Bone marrow (tissue), 2 donors: ENCODE measurements around the gene RIT1.

Experiments used
- DNase-seq, 2 donors: peaks; one replicate each; lab custom pipeline; 2025; lab: John Stamatoyannopoulos, UW

The RIT1 gene

DNA sequence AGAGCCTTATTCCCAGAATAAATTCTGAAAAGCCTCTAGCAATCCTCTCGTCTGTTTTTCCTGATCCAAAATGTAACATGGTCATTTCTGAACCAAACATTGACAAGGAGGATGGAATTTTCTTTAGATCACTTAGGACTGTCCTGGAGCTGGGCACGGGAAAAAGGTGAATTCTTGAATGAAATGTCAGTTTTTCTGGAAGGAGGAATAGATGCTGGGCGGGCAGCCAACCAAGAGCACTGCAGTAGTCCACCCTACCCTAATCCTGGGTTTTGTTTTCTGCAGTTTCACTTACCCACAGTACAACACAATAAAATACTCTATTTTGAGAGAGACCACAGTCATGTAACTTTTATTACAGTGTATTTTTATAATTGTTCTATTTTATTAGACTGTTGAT is 20.9 kb downstream of the RIT1 start:
- DNase-seq, result no peak

DNA sequence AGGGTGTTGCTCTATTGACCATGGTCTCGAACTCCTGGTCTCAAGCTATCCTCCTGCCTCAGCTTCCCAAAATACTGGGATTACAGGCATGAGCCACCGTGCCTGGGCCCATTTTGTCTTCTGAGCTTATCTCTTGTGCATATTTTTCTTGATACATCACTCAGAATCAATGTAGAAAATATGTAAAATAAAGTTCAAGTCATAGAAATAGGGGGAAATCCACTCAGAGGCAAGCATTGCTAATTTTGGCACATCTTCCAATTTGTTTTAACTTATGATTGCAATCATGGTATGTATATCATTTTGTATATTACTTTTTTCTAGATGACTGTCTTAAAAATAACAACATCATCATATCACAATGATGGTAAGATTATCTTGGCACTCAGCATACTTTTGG is 21.6 kb downstream of the RIT1 start:
- no peak for DNase-seq

DNA sequence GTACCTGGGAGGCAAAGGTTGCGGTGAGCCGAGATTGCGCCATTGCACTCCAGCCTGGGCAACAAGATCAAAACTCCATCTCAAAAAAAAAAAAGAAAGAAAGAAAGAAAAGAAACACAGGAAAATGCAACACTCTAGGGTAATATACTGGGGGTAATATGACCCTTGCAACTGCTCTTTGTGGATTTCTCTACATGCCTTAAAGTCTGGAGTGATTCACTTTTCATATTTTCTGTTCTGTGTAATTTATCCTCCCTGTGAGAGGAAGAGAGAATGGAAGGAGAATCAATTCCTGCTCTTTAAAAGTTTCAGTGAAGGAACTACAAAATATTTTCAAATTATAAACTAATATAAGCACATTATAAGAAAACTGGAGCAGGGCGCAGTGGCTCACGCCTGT is 22.7 kb downstream of the RIT1 start:
- no peak for DNase-seq

DNA sequence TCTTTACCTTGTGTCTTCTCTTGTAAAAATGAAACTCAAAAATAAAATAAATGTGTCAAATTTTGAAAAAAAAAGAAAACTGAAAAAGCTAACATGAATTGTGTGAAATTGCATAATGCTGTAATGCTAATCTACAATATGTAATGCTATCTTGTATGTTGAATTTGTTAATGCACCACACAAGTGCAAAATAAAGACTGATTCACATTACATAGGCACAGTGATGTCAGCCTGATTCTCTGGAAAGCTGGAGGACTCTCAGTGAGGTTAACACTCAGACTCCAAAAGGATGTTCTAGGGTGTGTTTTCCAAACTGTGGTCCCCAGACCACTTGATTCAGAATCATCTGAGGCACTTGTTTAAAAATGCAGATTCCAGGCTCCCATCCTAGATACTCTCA is 26.2 kb downstream of the RIT1 start:
- no peak for DNase-seq

DNA sequence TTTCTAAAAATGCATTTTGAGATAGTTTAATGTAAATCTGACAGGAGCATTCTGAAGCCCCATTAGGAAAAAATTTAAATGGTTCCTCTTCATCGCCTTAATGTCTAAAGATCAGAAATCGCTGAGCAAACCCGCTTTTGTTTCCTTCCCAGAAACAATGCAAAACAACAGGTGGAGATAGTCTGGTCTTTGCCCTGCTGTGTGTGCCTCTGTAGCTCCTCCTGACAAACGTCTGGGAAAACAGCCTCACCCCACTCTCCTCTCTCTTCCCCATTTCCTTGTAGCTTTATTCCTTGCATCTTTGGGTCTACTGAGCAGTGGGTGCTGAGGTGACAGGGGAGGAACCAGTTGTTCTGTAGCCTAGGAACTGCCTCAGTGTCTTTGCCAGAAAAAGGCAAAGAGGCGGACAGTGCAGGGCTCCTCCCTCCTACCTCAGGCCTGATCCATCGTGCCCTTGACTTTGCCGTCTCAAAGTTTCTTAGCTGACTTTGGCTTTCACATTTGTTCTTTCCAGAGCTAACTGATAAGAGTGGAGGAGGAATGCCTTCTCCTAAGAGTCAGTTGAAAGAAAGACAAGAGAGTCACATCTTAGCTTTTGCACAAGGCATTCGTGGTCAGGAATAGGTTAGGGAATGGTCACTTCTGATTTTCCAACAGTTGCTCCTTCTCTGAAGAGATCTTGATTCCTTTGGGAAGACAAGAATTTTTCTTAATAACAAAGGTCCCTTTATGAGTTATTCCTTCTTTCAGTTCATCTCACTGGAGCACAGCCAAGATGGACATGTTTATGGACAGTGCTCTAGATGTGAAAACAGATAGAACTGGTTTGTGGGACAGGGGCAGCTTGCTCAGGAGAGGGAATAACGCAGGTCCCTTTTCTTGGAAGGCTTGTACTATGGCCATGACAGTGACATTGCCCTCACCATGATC is 26.9 kb downstream of the RIT1 start:
- DNase-seq, result no peak

DNA sequence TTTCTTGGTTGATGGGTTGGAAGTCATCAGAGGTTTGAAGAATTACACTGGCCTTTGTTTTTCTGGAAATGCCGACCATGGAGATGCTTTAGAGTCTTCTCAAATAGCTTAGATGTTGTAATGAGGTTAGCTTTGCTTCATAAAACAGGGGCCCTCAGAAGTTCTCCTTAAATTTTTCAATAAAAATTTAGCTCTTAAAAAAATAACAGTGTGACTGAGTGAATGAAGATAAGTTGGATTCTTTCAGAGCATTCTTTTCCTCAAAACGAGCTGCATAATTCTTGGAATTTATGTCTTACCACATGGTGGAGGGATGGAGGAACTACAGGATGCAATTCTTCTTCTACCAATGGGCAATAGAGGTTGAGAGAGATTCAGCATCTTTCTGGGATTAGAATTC is 28.4 kb downstream of the RIT1 start:
- DNase-seq, result no peak

DNA sequence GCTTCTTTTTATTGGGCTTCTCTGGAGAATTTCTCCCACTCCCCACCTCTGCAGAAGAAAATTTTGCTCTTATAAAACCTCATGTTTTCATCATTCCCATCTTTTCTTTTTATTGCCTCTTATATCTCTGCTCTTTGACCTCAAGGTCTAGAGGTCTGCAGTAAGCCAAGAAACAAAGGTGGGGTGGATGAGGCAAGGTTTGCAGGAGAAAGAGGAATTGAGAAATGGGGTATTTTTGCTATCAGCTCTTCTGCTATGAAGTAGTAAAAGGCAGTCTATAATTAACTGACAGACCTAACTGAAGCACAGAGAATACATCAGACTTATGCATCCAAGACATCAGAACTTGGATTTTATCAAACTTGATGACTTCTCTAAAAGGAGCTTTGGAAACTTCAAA is 28.9 kb downstream of the RIT1 start:
- no peak for DNase-seq

DNA sequence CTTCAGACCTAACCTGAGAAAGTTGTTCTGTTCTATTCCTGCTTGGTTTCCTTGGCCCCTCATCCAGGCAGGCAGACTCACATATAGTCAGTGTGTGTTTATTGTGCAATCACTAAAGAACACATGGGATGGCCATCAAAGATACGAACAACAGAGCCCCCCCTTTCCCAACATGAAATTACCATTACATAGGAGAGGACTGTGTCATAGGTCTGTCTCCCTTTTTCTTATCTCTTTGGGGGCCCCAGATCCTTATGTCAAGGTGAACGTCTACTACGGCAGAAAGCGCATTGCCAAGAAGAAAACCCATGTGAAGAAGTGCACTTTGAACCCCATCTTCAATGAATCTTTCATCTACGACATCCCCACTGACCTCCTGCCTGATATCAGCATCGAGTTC is 30.2 kb downstream of the RIT1 start:
- DNase-seq, result no peak

DNA sequence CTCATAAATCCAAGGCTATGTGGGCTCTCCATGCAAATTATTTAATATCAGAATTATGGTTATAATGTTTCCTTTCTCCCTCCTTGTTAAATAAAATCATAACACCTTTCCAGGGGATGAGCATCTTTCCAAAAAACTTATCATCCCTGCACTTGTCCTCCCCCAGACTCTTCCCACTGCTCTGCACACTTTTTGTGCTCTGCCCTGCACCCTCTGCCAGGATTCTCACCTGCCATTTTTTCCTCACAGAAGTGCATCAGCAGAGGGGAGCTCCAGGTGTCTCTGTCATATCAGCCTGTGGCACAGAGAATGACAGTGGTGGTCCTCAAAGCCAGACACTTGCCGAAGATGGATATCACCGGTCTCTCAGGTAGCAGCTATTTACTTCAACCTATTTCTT is 30.9 kb downstream of the RIT1 start:
- no peak for DNase-seq

DNA sequence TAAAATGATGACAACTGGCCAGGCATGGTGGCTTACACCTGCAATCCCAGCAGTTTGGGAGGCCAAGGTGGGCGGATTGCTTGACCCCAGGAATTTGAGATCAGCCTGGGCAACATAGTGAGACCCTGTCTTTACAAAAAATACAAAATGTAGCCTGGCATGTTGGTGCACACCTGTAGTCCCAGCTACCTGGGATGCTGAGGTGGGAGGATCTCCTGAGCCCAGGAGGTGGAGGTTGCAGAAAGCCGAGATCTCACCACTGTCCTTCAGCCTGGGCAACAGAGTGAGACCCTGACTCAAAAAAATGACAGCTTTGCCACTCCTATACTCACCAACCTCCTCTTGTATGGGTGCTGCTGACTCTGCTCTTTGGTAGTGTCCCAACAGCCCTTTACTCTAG is 33.2 kb downstream of the RIT1 start:
- DNase-seq, result no peak

DNA sequence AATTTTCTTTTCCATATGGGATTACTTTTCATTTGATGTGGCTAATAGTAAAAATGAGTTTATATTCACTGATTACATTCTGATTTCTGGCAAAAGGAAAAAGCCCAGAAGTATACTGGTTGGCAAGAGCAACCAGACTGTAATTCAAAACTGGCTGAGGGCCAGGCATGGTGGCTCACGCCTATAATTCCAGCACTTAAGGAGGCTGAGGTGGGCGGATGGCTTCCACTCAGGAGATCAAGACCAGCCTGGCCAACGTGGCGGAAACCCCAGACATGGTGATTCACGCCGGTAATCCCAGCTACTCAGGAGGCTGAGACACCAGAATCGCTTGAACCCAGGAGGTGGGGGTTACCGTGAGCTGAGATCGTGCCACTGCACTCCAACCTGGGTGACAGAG is 37.3 kb downstream of the RIT1 start:
- DNase-seq, result no peak

DNA sequence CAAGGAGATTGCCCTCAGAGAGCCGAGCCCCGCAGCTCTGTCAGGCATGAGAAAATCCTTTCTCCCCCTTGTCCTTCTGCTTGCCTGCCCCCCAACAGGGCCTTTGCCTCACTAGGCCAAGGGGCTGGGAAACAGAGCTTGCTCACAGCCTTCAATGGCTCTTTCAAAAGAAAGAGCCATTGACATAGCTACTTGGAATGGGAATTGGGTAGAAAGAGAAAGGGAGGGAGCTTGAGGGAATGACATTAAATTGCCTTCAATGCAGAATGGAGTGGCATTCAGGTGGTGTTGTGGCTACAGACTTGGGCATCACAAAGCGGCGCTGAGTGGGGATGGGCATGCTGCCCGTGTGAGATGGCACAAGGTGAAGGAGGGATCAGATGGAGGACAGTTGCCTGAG is 38.6 kb downstream of the RIT1 start:
- DNase-seq, result no peak

DNA sequence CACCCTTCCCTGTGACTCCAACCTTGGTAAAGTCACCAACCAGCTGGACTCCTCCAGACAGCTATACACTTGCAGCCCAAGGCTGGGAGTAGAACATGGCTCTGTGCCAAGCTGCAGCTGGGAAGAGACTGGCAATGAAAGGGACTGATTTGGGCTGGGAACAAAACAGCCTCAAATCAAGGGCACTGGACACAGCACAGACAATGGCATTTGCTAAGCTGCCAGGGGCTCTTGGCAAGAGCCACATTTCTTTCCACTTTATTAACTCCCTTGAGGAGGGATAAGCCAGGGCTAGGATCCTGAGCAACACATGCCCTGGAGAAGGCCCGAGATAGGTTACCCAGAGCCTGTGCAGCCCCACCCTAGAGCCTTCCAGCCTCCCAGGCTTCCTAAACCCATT is 39.8 kb downstream of the RIT1 start:
- no peak for DNase-seq

DNA sequence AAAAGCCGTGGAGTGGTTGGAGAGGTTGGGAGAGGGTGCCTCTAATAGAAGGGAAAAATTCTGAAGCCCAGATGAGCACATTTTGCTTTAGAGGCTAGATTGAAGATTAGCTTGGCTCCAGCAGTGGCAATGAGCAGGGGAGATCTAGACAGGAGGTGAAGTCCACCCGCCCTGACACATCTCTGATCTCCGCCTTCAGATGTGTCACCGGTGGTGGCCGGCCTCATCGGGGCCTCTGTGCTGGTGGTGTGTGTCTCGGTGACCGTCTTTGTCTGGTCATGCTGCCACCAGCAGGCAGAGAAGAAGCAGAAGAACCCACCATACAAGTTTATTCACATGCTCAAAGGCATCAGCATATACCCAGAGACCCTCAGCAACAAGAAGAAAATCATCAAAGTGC is 43.4 kb downstream of the RIT1 start:
- no peak for DNase-seq

DNA sequence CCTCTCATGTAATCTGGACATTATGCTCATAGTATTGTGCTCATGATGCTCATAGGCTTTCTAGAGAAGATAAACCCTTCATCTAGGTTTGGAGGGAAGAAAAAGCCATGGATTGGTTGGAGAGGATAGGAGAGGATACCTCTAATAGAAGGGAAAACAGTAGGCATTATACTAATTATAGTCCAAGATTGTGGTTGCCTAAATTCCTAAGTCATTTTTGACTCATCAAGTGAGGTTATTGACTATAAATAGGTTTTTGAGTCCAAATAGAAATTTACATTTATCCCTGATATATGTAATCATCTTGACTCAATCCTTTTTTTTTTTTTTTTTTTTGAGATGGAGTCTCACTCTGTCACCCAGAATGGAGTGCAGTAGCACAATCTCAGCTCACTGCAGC is 46.8 kb downstream of the RIT1 start:
- no peak for DNase-seq

DNA sequence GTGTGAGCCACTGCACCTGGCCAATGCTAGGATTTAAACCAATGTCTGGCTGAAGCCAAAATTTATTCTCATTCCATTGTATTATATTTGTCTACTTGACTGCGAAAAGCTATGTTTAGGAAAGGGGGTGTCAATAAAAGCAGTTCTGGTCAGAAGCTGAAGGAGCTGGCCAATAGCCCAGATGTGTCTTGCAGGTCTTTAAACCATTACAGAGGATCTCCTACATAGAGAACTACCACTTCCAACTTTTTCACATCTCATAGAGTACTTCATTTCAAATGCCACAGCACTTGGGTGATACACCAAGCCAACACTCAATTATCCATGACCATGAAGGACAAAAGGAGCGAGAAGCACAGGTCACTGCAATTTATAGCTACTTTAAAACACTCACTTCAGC is 49.3 kb downstream of the RIT1 start:
- no peak for DNase-seq

DNA sequence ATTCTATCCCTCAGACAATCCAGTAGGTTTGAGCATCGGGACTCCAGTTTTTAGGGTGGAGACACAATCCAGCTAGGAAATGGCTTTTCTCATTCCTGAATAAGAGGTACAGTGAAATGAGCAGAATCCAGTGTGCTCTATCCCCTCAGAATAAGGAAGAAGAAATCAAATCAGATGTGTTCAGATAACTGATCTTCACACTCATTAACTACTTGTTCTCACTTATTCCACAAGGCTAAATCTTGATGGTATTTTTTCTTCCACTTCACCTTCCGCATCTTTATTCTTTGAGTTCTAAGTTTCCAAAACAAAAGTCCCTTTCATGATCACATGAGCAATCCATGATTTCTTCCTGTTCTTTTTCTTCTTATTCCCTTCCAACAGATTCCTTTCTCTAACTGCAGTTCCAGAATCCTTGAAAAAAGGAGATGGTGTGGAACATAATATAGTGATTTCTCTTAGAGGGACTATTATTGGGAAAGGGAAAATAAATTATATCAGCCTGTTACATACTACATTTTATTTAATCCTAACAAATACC is 50.1 kb downstream of the RIT1 start:
- no peak for DNase-seq

DNA sequence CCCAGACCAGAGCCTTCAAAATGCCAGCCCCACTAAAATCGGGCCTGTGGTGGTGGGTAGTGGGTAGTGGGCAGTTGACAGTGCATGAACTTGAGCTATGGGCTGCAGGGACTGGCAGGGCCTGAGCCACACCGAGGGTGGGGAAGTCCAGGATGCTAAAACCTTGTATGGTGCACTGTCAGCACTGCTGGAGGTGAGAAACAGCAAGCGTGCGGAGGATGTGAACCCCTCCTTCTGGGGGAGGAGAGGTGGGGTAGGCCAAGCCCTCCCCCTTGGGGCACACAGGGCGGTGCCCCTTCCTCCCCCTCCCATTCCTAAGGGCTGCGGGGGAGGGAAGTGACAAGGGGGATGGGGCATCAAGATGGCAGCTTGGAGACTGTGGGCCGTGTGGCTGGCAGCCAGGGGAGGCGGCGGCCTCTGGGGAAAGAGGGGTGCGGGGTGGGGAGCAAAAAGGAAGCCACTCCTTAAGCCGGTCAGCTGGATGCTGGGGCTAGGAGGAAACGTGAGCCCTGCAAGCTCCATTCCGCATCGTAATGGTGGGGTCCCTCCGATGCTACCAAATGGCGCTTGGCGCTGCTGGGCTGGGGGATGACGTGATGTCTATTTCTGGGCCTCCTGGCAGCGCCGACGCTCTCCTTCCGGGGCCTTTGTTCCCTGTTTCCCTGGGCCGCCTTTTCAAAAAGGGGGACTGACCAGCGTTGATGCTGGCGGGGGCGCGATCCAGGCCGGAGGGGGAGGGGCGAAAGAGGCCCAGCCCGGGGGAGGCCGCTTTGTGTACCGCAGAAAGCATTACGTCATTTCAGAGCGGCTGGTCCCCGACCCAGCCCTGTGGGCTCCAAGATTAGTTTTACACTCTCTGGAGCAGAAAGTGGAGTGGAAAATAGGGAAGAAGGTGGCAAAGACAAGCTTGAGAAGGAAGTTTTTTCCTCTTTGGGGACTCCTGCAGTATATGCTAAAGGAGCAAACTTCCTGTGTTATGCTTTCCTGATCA is 51.0 kb downstream of the RIT1 start:
- peak; percentile 58 to 68 for DNase-seq

DNA sequence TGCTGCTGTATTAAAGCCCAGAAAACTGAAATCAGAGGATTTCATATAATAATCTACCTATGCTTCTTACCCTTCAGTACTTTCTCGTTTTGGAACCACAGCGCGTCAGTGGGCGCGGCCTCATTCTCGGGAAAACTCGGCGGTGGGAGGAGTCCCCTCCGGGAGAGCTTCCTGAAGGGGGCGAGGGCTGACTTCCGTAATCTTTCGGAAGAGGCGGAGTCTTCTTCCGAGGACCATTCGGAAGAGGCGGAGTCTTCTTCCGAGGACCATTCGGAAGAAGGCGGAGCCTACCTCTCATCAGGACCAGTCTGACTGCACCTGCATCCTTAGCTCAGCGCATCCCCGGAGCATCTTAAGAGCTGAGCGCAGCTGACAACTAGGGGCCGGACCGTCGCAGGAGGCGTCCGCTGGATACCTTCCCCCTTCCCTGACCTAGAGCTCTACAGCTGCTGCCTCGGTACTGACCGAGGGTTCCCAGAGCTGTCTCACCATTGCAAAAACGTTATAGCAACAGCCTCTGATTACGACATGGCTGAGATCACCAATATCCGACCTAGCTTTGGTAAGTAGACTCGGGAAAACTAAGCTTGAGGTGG is 51.8 kb downstream of the RIT1 start, which contains the start of gene SYT11:
Gene SYT11 (plus strand): TSS at position 334 of the 596 bp plus-strand sequence. CDS start 195 bp downstream, at position 529.
- DNase-seq, result peak; percentile 81 to 82

DNA sequence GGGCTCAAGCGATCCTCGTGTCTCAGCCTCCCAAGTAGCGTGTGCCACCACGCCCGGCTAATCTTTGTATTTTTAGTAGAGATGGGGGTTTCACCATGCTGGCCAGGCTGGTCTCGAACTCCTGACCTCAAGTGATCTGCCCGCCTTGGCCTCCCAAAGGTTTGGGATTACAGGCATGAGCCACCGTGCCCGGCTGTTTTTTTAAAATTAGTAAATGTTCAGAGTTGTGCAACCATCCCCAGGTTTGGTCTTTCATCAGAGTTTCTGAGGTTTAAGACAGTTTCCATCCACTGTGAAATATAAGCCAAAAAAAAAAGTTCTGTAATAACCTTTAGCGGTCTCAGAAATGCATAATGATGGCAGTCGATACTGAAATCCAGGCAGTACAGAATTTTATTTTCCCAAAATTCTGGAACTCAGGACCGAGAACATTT is 52.3 kb downstream of the RIT1 start:
- DNase-seq, result peak in 1 of 2 donors; percentile 22

DNA sequence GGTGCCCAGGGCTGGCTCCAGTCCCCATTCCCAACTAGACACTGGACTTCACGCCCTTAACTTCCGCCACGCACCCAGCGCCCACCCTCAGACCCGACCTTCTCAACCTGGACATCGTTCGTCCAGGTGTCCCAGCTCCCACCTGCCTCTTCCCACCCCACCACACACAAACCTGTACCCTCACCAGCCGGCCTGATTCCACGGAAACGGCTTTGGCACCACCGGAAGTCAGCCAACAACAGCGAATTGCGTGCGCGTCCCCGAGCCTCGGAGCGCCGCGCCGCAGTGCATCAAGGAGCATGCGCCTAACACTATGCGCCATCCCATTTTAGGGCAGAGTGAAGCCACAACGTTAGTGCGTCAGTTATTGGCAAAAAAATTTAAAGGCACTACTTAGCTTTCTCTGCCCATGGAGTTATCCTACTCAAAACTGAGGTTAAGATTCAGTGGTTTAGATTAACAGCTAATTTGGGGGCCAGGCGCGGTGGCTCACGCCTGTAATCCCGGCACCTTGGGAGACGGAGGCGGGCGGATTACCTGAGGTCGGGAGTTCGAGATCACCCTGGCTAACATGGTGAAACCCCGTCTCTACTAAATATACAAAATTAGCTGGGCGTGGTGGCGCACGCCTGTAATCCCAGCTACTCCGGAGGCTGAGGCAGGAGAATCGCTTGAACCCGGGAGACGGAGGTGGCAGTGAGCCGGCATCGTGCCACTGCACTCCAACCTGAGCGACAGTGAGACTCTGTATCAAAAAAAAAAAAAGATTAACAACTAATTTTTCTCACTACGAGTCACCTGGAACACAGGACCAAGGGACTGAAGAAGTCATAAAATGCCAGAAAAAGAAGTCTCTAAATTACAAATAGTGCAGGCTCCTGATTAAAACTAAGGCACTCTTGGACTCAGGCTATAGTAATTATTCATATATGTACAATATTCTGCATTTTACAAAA is 53.9 kb downstream of the RIT1 start, which contains the start of gene GON4L:
Gene GON4L (minus strand): TSS at position 240 of the 956 bp plus-strand sequence. CDS start 3,434 bp downstream, outside the sequence.
- DNase-seq, result peak; percentile 65 to 76
